H1 (cell line): ENCODE measurements around the gene ITSN1. TPM values are rescaled to one million over a fixed set of nuclear protein-coding genes. Genes with fewer than 3 reads are reported as not detected.

ENCODE experiments used
- CTCF ChIA-PET: fragments of 300-600 bp; sonication (Branson Sonifier 250); formaldehyde crosslinking; loops from one replicate; lab custom pipeline; 2021; ENCODE audit not compliant: partially characterized antibody; lab: Charles Lee
- POLR2A ChIA-PET: fragments of 300-600 bp; sonication (Branson Sonifier 250); formaldehyde crosslinking; loops from one replicate; lab custom pipeline; 2021; ENCODE audit warnings: inconsistent platforms; ENCODE audit not compliant: partially characterized antibody; lab: Charles Lee
- DNase-seq, 2 experiments: peaks; one replicate each; pipeline versions ENCODE4 v3.0.0 to v3.0.0-alpha.2; 2010 to 2022; ENCODE audit warnings: low spot score in 2 of 2, low read depth in 1 of 2, mixed read lengths in 1 of 2
- FAIRE-seq: peaks from 2 replicates; lab custom pipeline; 2011; peaks lifted over from hg19 to GRCh38; lab: Jason Lieb, UNC
- H2AFZ ChIP-seq: 2 replicates; pipeline ENCODE4 v1.8.1; 2012; ENCODE audit warnings: low read length, inconsistent platforms
- H2AK5ac ChIP-seq: 2 replicates; pipeline ENCODE4 v1.6.1; 2013; ENCODE audit warnings: low read depth, low read length
- H2BK120ac ChIP-seq: replicated peaks from 2 replicates; pipeline ENCODE3; 2013; ENCODE audit warnings: low read depth, low read length, inconsistent platforms
- H2BK12ac ChIP-seq: 2 replicates; pipeline ENCODE4 v1.6.1; 2013; ENCODE audit warnings: low read depth, low read length
- H2BK15ac ChIP-seq: 2 replicates; pipeline ENCODE4 v1.6.1; 2013; ENCODE audit warnings: low read length
- H2BK20ac ChIP-seq: 2 replicates; pipeline ENCODE4 v1.6.1; 2013; ENCODE audit warnings: low read length
- H2BK5ac ChIP-seq: 2 replicates; pipeline ENCODE4 v1.6.1; 2013; ENCODE audit warnings: low read depth, low read length
- H3K14ac ChIP-seq: 2 replicates; pipeline ENCODE4 v1.6.1; 2013; ENCODE audit warnings: inconsistent platforms; ENCODE audit not compliant: insufficient read length
- H3K18ac ChIP-seq: 2 replicates; pipeline ENCODE4 v1.6.1; 2013; ENCODE audit warnings: low read length; ENCODE audit errors: extremely low read depth
- H3K23ac ChIP-seq: 2 replicates; pipeline ENCODE4 v1.6.1; 2013; ENCODE audit warnings: inconsistent platforms; ENCODE audit not compliant: insufficient read length
- H3K23me2 ChIP-seq: 2 replicates; pipeline ENCODE4 v1.6.1; 2013; ENCODE audit warnings: low read depth, low read length
- H3K27ac ChIP-seq: 2 replicates; pipeline ENCODE4 v1.6.1; 2011; ENCODE audit warnings: low read depth, low read length, inconsistent platforms
- H3K27me3 ChIP-seq, 4 experiments: replicated peaks in 1 of 4; 1 replicate in 1 of 4; 2 replicates in 3 of 4; pipeline versions ENCODE4 v1.6.1 to v1.8.1; 2011 to 2013; ENCODE audit warnings: low read length in 3 of 4, mild to moderate bottlenecking in 3 of 4, inconsistent platforms in 2 of 4, mixed read lengths in 2 of 4, moderate library complexity in 1 of 4; ENCODE audit not compliant: control insufficient read depth in 3 of 4, insufficient read depth in 3 of 4; ENCODE audit errors: extremely low read depth in 1 of 4
- H3K36me3 ChIP-seq, 4 experiments: 2 replicates each; pipeline versions ENCODE4 v1.6.1 to v1.8.1; 2011 to 2013; ENCODE audit warnings: mild to moderate bottlenecking in 4 of 4, low read length in 3 of 4, moderate library complexity in 2 of 4, control low read depth in 1 of 4, inconsistent platforms in 1 of 4; ENCODE audit not compliant: insufficient read depth in 4 of 4, control insufficient read depth in 2 of 4
- H3K4ac ChIP-seq: replicated peaks from 2 replicates; pipeline ENCODE3; 2013; ENCODE audit warnings: low read length, low read depth, mixed read lengths, inconsistent platforms; ENCODE audit not compliant: insufficient read length
- H3K4me1 ChIP-seq, 4 experiments: replicated peaks in 1 of 4; 1 replicate in 1 of 4; 2 replicates in 3 of 4; pipeline versions ENCODE4 v1.6.1 to v1.8.1; 2011 to 2013; ENCODE audit warnings: low read length in 3 of 4, inconsistent platforms in 2 of 4, mixed read lengths in 1 of 4; ENCODE audit not compliant: insufficient read depth in 4 of 4, control insufficient read depth in 3 of 4
- H3K4me2 ChIP-seq, 2 experiments: 2 replicates each; pipeline versions ENCODE4 v1.6.1 to v1.8.1; 2011 to 2013; ENCODE audit warnings: low read depth in 2 of 2, low read length in 2 of 2, control low read depth in 1 of 2, inconsistent platforms in 1 of 2, mild to moderate bottlenecking in 1 of 2; ENCODE audit not compliant: insufficient read depth in 1 of 2
- H3K4me3 ChIP-seq, 4 experiments: fragments of 200-600, 300-600 bp in 1 of 4; sonication (generic), shearing (Covaris generic), sonication (Bioruptor Twin) in 1 of 4; 2 replicates each; pipeline versions ENCODE4 v1.5.1 to v1.8.1; 2011 to 2016; ENCODE audit warnings: low read length in 4 of 4, low read depth in 3 of 4, control low read depth in 2 of 4, inconsistent platforms in 2 of 4, mild to moderate bottlenecking in 2 of 4, mixed read lengths in 1 of 4, moderate library complexity in 1 of 4; ENCODE audit not compliant: insufficient read depth in 2 of 4; ENCODE audit errors: extremely low read depth in 1 of 4
- H3K56ac ChIP-seq: replicated peaks from 2 replicates; pipeline ENCODE3; 2013; ENCODE audit warnings: low read depth, mild to moderate bottlenecking, mixed read lengths, low read length, inconsistent platforms; ENCODE audit not compliant: insufficient read length
- H3K79me1 ChIP-seq: 2 replicates; pipeline ENCODE4 v1.6.1; 2013; ENCODE audit warnings: low read depth, low read length, control low read depth
- H3K79me2 ChIP-seq, 2 experiments: 2 replicates each; pipeline versions ENCODE4 v1.6.1 to v1.8.1; 2012 to 2013; ENCODE audit warnings: low read length in 2 of 2, mild to moderate bottlenecking in 2 of 2, inconsistent platforms in 1 of 2; ENCODE audit not compliant: insufficient read depth in 2 of 2, control insufficient read depth in 1 of 2
- H3K9ac ChIP-seq, 4 experiments: replicated peaks in 1 of 4; 1 replicate in 1 of 4; 2 replicates in 3 of 4; pipeline versions ENCODE4 v1.6.1 to v1.8.1; 2011 to 2013; ENCODE audit warnings: low read depth in 3 of 4, low read length in 3 of 4, control low read depth in 2 of 4, mild to moderate bottlenecking in 2 of 4, moderate library complexity in 2 of 4, inconsistent platforms in 1 of 4; ENCODE audit errors: extremely low read depth in 1 of 4
- H3K9me3 ChIP-seq, 2 experiments: 2 replicates each; pipeline versions ENCODE4 v1.6.1 to v1.8.1; 2012 to 2013; ENCODE audit warnings: mild to moderate bottlenecking in 2 of 2, moderate library complexity in 2 of 2, control low read depth in 1 of 2, inconsistent platforms in 1 of 2, low read depth in 1 of 2, low read length in 1 of 2, mixed read lengths in 1 of 2; ENCODE audit not compliant: insufficient read depth in 2 of 2
- H4K20me1 ChIP-seq, 2 experiments: replicated peaks in 1 of 2; 2 replicates each; pipeline versions ENCODE3 to v1.8.1; 2011 to 2013; ENCODE audit warnings: inconsistent platforms in 2 of 2, low read length in 2 of 2, mild to moderate bottlenecking in 1 of 2; ENCODE audit not compliant: insufficient read depth in 2 of 2, control insufficient read depth in 1 of 2
- H4K5ac ChIP-seq: 2 replicates; pipeline ENCODE4 v1.6.1; 2013; ENCODE audit warnings: low read length, low read depth, mixed read lengths, inconsistent platforms; ENCODE audit not compliant: insufficient read length
- H4K8ac ChIP-seq: 2 replicates; pipeline ENCODE4 v1.8.0; 2013; ENCODE audit warnings: mild to moderate bottlenecking, moderate library complexity, low read length, inconsistent platforms; ENCODE audit not compliant: insufficient read depth; ENCODE audit errors: extremely low read depth
- H4K91ac ChIP-seq: replicated peaks from 2 replicates; pipeline ENCODE3; 2013; ENCODE audit warnings: low read length, mixed read lengths, inconsistent platforms; ENCODE audit not compliant: insufficient read length
- ASH2L ChIP-seq: fragments of 200-600, 300-600 bp; sonication (generic); IDR thresholded peaks from one replicate; pipeline ENCODE4 v1.7.1; 2017; ENCODE audit warnings: low read length
- BACH1 ChIP-seq: IDR thresholded peaks from 2 replicates; pipeline ENCODE4 v1.6.1; 2012; ENCODE audit warnings: low read length, improper control_type of control experiment
- BRCA1 ChIP-seq: IDR thresholded peaks from 2 replicates; pipeline ENCODE4 v1.6.1; 2012; ENCODE audit warnings: low read depth, low read length, improper control_type of control experiment
- CBX5 ChIP-seq: fragments of 300-800, 300-1000 bp; sonication (generic); IDR thresholded peaks from 2 replicates; pipeline ENCODE4 v1.7.1; 2016; ENCODE audit warnings: antibody characterized with exemption, low read length, low read depth
- CHD2 ChIP-seq: IDR thresholded peaks from 2 replicates; pipeline ENCODE4 v1.6.1; 2012; ENCODE audit warnings: low read length, improper control_type of control experiment
- GABPA ChIP-seq: IDR thresholded peaks from 2 replicates; pipeline ENCODE4 v1.6.1; 2011; ENCODE audit warnings: mild to moderate bottlenecking, low read length, moderate library complexity, borderline replicate concordance; ENCODE audit not compliant: insufficient read depth
- MAX ChIP-seq: IDR thresholded peaks from 2 replicates; pipeline ENCODE4 v1.6.1; 2012; ENCODE audit warnings: inconsistent platforms
- NANOG ChIP-seq: IDR thresholded peaks from 2 replicates; pipeline ENCODE4 v1.6.1; 2011; ENCODE audit warnings: low read length, low read depth, mild to moderate bottlenecking, inconsistent platforms; ENCODE audit not compliant: insufficient read depth, poor library complexity, severe bottlenecking
- RFX5 ChIP-seq: IDR thresholded peaks from 2 replicates; pipeline ENCODE4 v1.6.1; 2011; ENCODE audit warnings: low read depth, low read length, improper control_type of control experiment, borderline replicate concordance
- SIRT6 ChIP-seq: IDR thresholded peaks from one replicate; pipeline ENCODE4 v1.7.1; 2012; ENCODE audit warnings: low read length, inconsistent platforms
- SIX5 ChIP-seq: IDR thresholded peaks from 2 replicates; pipeline ENCODE4 v1.6.1; 2011; ENCODE audit warnings: mild to moderate bottlenecking, low read depth, low read length
- SP1 ChIP-seq: IDR thresholded peaks from 2 replicates; pipeline ENCODE4 v1.6.1; 2011; ENCODE audit warnings: low read depth, low read length
- SRF ChIP-seq: IDR thresholded peaks from 2 replicates; pipeline ENCODE4 v1.6.1; 2011; ENCODE audit warnings: mild to moderate bottlenecking, low read depth, low read length, moderate library complexity
- SUZ12 ChIP-seq: fragments of 200-600 bp; sonication (generic); IDR thresholded peaks from 2 replicates; pipeline ENCODE4 v1.6.1; 2012; ENCODE audit warnings: mild to moderate bottlenecking, inconsistent platforms, low read length, moderate library complexity, mixed read lengths
- TAF7 ChIP-seq: optimal IDR thresholded peaks from 2 replicates; pipeline ENCODE3; 2011; ENCODE audit warnings: low read depth, mild to moderate bottlenecking, inconsistent platforms, low read length, moderate library complexity, borderline replicate concordance
- TCF12 ChIP-seq: IDR thresholded peaks from 2 replicates; pipeline ENCODE4 v1.6.1; 2011; ENCODE audit warnings: low read depth, mild to moderate bottlenecking, low read length
- WGBS, 2 experiments: shearing (Covaris generic) in 1 of 2; methylation state at CpG; one replicate each; pipeline versions ENCODE4 v1.1.6 to v1.1.7; 2013 to 2015; ENCODE audit warnings: low lambda C conversion rate in 2 of 2, mixed read lengths in 2 of 2, inconsistent platforms in 1 of 2, low coverage in 1 of 2, missing lambda C conversion rate in 1 of 2; ENCODE audit not compliant: insufficient replicate concordance in 2 of 2, insufficient coverage in 1 of 2, insufficient read length in 1 of 2; ENCODE audit errors: extremely low coverage in 1 of 2, missing lambda C conversion rate in 1 of 2; 5-methylcytosine and 5-hydroxymethylcytosine counted together
- polyA plus RNA-seq, 7 experiments: library from polyadenylated mRNA; depleted of rRNA in 3 of 7; stranded (reverse) in 5 of 7; unstranded in 2 of 7; fragments of >200 nt in 5 of 7; fragments of 200-250 nt in 2 of 7; gene quantifications; 1 replicate in 5 of 7; 2 replicates in 1 of 7; 4 replicates in 1 of 7; pipeline versions ENCODE4 v1.2.1 to v1.2.3, GENCODE V29; 2011 to 2013; ENCODE audit warnings: missing spikeins in 2 of 7, mixed read lengths in 2 of 7
- total RNA-seq: library from RNA; stranded (reverse); fragmentation: NEBNext Ultra II Directional; extraction: Animal tissue kit (Norgen Biotek cat#: 25700); gene quantifications from 2 replicates; pipeline ENCODE4 v1.2.1, GENCODE V29; 2021

ITSN1 gene
- total and polyA plus RNA-seq, 2 of the 8 experiments (the other 6 are each of a cell fraction or from before 2014, with no cell fraction given) = 60.8 to 78.1 TPM

GRCh38 chr21:33924766-33925100 lies 282.4 kb downstream of the ITSN1 start:
- H3K4me2 ChIP-seq = no peak overlapping the region
- CTCF ChIA-PET = interaction anchor here (0.6 to 8.4 kb wide), 64 partner anchors 9 to 609 kb away, joined by 3 to 119 read pairs (median 5); partner anchors contain the start of genes MRPS6 and SLC5A3
- no peaks in the 10 kb centered on the region for H3K23me2 ChIP-seq
- no peaks in the 10 kb centered on the region for H3K4me1 ChIP-seq
- no peak overlapping the region for H3K4me3 ChIP-seq
- no peak overlapping the region for H3K14ac ChIP-seq
- no peak overlapping the region for H3K4ac ChIP-seq
- no peak overlapping the region for H2AFZ ChIP-seq
- H3K79me2 ChIP-seq = no peaks in the 10 kb centered on the region
- H2BK12ac ChIP-seq = no peak overlapping the region
- no peak for DNase-seq
- no peak overlapping the region for H3K23ac ChIP-seq
- 93% methylated on average over 3 of the region's 3 CpGs; no CpG with 5 or more reads in 1 of the 2 experiments for WGBS, 2 experiments
- POLR2A ChIA-PET = interaction anchor here (0.8 to 2.2 kb wide), 5 partner anchors 9 to 279 kb away, joined by 3 to 12 read pairs (median 5); partner anchors contain the start of genes MRPS6 and SLC5A3
- no peak overlapping the region for H2AK5ac ChIP-seq
- no peak overlapping the region for H4K5ac ChIP-seq
- no peaks in the 10 kb centered on the region for H3K36me3 ChIP-seq
- no peak overlapping the region for H3K27ac ChIP-seq
- no peaks in the 10 kb centered on the region for H3K27me3 ChIP-seq
- H2BK15ac ChIP-seq = no peak overlapping the region
- H3K18ac ChIP-seq = no peak overlapping the region
- no peak overlapping the region for H3K56ac ChIP-seq
- H2BK120ac ChIP-seq = no peak overlapping the region
- no peaks in the 10 kb centered on the region for H4K20me1 ChIP-seq
- no peak for FAIRE-seq
- H4K8ac ChIP-seq = no peak overlapping the region
- no peak overlapping the region for H2BK5ac ChIP-seq
- H3K79me1 ChIP-seq = no peaks in the 10 kb centered on the region
- H3K9me3 ChIP-seq = no peaks in the 10 kb centered on the region
- H3K9ac ChIP-seq = no peak overlapping the region
- H2BK20ac ChIP-seq = no peak overlapping the region
- H4K91ac ChIP-seq = no peak overlapping the region
- TF ChIP-seq CBX5 (no peak), NANOG (no peak), BACH1 (no peak), BRCA1 (no peak), GABPA (no peak), TAF7 (no peak), SRF (no peak), ASH2L (no peak), MAX (no peak), SIX5 (no peak), CHD2 (no peak), SIRT6 (no peak), RFX5 (no peak), SUZ12 (no peak), TCF12 (no peak), SP1 (no peak)
